GM12872 (cell line): Measurements from ENCODE around the gene NTNG1.

Source experiments
- CTCF ChIP-seq: IDR thresholded peaks from 3 replicates; pipeline ENCODE4 v1.5.1; 2011; ENCODE audit warnings: low read depth, mild to moderate bottlenecking, low read length, moderate library complexity; ENCODE audit not compliant: insufficient read depth

Gene NTNG1

GRCh38 chr1:107477233-107477632, 336.4 kb downstream of the NTNG1 start:
- TF ChIP-seq CTCF, result peak; percentile 61

GRCh38 chr1:107479865-107480350, 339.1 kb downstream of the NTNG1 start:
- no peak for TF ChIP-seq CTCF

- peak; percentile 42 for TF ChIP-seq CTCF
These were observed 339.9 kb downstream of the NTNG1 start for GRCh38 chr1:107480548-107481415.

- no peak for TF ChIP-seq CTCF
These were observed 341.0 kb downstream of the NTNG1 start for GRCh38 chr1:107481756-107482384.

DNA sequence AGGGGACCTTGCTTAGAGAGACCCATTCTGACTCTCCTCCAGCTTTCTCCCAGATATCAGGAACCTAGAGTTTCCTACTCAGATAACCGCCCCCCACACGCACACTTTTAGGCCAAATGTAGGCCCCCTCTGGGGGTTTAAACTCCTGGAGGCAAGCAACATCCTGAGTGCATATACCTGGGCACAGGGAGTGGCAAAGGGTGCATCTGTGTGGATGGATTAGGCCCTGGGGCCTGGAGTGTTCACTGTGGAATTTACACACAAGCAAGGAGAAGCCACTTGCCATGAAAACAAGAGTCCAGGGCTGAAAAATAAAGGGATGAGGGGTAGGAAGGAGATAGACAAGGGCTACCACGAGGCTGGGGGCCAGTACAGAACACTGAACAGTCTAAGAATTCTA, 343.1 kb downstream of the NTNG1 start:
- no peak for TF ChIP-seq CTCF

GRCh38 chr1:107486349-107486748, 345.5 kb downstream of the NTNG1 start:
- no peak for TF ChIP-seq CTCF

DNA sequence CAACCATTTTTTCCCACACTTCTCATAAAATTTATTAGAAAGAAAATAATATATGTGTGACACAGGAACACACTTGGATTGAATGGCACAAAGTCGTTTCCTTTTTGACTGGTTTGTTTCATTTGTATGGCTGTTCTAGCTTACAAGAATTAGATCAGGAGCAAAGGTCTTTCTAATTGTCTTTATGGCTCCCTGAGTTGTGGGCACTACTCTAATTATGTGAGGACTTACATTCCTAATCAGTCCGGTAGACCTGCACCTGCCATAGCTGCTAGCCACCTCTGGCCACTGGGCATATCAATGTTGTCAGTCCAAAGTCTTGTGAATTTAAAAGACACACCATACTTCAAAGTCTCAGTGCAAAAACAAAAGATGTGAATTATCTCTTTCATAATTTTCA, 346.7 kb downstream of the NTNG1 start:
- no peak for TF ChIP-seq CTCF
